Activated CD8-positive, alpha-beta memory T cell treated with anti-CD3 and anti-CD28 coated beads, Interleukin-2, amount 50 U/mL, for 4 hours (primary cell): ENCODE data around the gene DKK2.

Experiments used
- DNase-seq: peaks from one replicate; pipeline ENCODE4 v3.0.0-alpha.2; 2020

The DKK2 gene, protein sequence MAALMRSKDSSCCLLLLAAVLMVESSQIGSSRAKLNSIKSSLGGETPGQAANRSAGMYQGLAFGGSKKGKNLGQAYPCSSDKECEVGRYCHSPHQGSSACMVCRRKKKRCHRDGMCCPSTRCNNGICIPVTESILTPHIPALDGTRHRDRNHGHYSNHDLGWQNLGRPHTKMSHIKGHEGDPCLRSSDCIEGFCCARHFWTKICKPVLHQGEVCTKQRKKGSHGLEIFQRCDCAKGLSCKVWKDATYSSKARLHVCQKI

DNA sequence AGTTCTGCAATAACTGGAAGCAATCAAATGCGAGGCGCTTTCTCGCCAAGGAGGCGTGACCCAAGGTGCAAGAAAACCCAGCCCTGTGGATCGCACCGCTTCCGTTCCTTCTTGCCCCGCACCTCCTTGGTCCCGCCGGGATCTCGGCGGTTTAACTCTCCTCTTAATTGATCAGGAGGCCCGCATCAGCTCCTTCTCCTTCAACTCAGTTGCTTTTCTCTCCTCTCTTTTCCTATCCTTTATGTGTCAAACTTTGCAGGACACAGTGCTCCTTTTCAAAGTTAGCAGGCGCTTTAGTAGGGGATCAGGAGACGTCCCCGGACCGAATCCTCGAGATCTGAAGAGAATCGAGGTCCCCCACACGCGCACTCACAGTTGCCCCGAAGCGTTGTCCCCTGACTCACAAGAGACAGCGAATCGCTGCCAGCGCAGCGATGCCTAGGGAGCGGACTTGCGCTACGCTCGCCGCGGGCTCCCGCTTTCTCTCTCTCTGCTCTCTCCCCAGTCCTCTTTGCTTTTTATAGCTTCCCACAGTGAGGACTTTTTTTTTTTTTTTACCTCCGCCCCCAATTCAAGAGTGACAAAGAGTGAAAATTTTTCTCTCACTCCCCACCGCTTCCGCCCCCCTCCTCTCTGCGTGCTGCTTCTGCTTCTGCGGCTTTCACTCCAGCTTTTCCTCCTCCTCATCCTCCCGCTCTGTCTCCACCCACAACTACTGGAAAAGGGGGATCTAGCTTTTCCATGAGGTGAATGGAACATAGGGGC lies at the start of gene DKK2:
Gene DKK2, minus strand, starts transcription at position 495 of the 765 bp plus-strand sequence. CDS start 722 bp downstream, outside the sequence.
- no peak for DNase-seq

DNA sequence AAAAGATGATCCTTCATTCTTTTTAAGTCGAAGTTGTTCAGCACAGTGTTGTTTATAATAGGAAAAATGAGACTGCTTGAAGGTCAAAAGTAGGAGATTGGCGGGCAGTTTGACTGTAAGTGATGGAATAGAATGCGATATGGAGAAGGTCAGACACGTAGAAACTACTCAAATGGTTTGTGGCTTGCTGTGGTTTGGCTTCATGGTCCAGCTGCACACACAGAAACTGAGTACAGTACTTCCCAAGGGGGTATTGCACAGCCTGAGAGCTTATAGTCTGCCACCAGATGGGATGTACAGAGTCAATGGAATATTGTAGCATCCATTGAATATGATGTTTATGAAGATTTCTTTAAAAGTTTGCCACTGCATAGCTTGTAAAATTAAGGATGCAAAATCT lies 41.1 kb upstream of the DKK2 start:
- no peak for DNase-seq

DNA sequence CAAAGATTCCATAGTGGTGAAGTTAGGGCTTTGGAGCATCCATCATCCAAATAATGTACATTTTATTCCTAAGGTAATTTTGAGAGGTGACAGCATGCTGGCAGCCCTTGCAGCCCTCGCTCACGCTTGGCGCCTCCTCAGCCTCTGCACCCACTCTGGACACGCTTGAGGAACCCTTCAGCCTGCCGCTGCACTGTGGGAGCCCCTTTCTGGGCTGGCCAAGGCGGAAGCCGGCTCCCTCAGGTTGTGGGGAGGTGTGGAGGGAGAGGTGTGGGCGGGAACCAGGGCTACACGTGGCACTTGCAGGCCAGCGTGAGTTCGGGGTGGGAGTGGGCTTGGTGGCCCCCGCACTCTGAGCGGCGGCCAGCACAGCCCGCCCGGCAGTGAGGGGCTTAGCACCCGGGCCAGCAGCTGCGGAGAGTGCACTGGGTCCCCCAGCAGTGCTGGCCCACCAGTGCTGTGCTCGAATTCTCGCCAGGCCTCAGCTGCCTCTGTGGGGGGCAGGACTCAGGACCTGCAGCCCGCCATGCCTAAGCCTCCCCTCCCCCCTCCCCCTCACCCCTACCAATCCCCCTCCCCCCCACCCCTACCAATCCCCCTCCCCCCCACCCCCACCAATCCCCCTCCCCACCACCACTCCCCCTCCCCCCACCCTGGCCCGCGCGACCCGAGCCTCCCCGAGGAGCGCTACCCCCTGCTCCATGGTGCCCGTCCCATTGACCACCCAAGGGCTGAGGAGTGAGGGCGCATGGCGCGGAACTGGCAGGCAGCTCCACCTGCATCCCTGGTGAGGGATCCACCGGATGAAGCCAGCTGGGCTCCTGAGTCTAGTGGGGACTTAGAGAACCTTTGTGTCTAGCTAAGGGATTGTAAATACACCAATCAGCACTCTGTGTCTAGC lies 37.0 kb upstream of the DKK2 start:
- DNase-seq = no peak

DNA sequence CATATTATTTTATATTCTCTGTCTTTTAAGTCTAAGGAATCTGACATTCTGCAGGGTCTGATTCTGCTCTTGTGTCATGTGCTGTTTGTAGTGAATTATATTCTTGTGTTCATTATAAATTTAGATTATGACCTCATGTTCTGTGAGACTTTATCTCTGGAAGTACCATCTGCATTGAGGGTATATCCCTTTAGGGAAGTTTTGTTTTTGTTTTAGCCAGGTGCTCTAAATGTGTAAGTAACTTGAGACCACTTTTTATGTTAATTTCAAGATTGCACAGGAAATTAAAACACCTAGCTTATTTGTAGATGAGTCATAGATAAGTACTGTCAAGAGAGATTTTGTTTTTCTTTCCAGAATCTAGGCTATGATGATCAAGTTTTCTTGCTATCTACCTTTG lies 35.0 kb upstream of the DKK2 start:
- DNase-seq = no peak

DNA sequence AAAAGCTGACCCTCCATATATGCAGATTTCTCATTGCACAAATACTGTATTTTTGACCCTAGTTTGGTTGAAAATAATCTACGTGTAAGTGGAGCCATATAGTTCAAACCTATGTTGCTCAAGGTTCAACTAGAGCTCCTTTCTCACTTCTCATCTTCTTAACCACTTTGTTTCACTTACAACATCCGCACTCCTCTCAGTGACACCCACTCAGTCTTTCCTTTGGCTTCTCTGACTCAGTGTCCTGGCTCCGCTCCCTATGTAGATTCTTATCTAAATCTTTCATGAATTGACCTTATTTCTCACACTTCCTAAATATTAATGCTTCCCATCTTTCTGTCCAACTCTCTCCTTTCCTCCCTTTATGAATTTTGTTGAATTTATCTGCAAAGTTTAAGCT lies 32.9 kb upstream of the DKK2 start:
- DNase-seq = no peak

DNA sequence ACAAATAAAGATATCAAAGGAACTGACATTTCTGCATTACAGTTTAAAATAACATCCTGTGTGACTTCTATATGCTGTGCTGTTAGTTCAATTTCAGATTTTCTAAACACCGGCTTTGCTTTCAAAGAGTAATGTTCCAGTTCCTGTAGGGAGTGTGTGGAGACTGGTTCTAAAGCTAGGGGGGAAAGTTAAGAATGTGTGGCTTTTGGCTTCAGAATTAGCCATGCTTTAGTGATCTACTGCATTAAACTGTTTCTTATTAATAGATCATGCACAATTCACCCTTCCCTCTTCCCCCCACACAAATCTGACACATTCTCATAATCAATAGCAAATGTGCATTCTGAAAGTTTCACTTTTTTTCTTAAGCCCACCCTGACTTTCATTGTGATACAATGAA lies 32.0 kb upstream of the DKK2 start:
- no peak for DNase-seq

DNA sequence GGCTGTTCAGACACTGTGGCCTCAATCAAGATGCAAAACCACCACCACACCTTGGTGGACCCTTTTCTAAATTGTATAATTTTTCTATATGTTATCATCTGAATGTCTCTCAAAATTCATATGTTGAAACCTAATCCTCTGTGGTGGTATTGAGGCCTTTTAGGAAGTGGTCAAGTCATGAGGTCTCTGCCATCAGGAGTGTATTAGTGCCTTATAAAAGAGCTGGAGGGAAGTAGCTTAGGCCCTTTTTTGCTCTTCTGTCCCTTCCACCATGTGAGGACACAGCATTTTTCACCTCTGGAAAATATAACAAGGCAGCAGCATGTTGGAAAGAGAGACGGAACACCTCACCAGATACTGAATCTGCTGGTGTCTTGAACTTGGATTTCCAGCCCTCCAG lies 30.5 kb upstream of the DKK2 start:
- DNase-seq = no peak

DNA sequence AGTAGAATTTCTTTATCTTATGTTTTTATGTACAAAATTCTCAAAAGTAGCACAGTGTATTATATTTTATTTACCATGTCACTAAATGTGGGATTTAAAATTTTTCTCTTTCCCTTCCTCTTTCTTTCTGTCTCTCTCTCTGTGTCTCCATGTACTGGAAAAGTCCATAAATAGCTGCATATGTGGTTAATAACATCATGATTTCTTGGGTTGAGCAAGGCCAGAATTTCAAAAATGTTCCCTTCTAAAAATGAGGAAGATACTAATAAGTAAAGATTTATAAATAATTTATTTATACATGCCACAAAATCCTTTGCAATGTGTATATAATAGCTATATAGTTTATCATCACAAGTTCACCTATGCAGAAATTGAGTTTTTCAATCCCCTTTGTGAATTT lies 29.1 kb upstream of the DKK2 start:
- no peak for DNase-seq

DNA sequence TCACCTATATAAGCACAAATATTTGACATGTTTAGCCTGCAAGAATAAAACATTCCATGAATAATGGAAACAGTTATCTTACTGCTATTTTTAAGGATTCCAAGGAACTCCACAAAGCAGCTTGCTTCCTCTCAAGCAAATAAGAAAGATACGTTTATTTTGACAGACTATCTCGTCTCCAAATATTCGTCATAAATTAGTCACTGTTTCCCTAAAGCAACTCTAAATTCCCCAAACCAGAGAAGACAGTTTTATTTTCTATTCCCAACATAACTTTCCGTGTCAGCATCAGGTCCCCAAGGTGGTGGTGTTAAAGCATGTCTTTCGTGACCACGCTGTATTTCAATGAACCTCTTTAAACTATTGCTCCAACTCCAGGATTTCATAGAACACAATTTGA lies 24.3 kb upstream of the DKK2 start:
- DNase-seq = no peak

DNA sequence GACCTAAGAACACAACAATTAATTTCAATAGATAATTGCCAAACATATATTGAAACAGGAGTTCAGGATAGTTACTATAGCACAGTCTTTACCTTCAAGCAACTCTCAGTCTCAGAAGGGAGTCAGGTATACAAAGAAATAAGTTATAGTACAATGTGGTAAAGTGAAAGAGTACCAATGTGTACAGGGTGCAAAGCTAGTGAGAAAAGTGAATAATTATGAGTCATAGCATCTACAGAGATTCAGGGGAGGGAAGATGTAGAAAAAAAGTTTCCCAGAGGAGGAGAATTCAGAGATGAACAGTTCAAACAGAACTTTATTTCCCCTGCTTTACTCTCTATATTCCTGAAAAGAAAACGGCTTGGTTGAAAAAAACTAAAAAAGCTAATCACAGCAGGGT lies 22.7 kb upstream of the DKK2 start:
- no peak for DNase-seq

DNA sequence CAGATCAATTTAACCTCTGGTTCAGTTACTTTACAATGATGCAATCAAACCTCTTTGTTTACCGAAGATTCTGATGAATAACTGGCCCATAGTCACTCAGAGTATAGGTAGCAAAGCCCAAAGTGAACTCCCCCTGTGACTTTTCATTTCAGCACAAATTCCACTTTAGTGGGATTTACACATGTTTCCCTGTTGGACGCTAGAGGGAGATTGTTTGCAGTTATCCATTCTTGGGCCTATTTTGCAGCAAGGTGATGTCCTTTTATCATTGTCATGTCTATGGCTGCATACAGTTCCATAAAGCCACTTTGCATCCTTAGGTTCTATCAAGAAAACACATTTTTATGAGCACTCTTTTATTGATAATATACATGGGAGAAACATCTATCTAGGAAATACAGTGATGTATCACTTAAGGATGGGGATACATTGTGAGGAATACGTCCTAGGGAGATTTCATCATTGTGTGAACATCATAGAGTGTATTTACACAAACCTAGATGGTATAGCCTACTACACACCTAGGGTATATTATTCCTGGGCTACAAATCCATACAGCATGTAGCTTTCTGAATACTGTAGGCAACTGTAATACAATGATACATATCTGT lies 14.5 kb upstream of the DKK2 start:
- no peak for DNase-seq

DNA sequence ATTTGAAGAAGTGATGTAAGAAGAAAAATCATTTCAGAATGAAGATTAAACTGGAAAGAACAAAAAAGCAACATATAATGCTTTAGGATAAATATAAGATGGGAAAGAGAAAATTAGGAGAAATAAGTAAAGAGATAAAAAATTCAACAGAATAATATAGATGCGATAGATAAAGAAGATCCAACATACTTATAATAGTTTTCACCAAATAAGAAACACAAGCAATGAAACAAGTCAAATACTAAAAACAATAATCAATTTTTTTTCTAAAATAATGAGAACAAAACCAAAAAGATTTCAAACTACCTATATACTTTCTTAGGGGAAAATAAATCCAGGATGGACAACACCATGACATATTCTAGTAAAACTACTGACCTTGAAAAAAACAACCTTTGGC lies 10.1 kb upstream of the DKK2 start:
- DNase-seq = no peak

DNA sequence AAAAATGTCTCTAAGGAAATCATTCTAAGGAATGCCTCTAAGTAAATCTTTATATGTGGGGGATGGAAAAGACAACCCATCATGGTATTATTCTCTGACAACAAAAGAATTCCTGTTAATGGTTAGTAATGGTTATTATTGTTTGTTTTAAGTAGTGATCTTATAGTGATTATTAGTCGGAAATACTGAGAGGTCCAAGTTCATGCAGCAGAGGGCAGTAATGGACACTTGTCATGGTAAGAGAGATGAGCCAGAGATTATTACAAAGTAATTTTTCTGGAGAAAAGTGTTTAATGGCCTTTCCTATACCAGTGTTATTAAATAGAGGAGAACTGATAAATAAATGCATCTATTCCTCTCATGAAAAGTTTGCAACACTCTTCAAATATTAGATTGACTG lies 8.1 kb upstream of the DKK2 start:
- DNase-seq = no peak

DNA sequence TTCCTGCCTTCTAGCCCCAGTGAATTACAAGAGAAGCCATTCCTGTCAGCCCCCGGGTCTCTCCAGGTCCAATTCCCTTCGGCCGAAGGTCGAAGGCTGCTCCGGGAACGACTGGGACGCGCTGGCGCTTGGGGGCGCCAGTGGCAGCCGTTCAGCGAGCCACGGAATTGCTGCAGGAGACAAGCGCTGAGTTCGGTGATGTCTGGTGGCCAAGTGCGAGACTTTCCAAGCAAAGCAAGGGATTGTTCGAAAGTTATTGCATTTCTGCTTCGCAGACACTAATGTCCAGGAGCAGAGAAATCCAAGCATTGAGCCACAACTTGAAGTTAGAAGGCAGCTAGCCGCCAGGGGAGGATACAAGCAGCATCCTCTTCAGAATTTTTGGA lies 1.1 kb upstream of the DKK2 start:
- DNase-seq = no peak

DNA sequence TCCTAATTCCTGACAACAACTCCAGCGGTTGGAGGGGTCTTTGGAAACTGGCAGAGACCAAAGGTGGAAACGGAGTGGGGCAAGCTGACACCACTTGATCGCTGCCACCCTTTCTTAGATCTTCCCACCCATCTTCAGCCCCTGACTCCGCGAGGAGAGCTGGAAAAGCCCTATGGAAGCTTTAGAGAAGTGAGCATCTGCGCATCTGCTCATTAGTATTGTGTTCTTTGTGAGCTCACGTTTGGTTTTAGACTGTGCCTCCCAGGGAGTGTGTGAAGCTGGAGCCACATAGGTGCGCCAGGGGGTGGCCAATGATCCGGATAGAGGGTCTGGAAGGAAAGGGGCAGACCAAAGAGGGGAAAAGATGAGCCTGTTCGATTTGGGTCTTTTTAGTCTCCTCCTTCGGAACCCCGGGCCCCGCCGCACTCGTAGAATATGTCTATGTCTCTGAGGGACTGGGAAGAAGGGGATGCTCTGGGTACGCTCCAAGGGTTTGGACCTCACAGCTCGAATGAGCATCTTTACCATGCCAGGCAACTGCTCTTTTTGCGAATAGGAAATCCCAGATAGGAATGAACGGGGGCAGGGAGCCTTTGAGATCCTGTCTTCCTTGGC lies 578 bp upstream of the DKK2 start:
- no peak for DNase-seq

DNA sequence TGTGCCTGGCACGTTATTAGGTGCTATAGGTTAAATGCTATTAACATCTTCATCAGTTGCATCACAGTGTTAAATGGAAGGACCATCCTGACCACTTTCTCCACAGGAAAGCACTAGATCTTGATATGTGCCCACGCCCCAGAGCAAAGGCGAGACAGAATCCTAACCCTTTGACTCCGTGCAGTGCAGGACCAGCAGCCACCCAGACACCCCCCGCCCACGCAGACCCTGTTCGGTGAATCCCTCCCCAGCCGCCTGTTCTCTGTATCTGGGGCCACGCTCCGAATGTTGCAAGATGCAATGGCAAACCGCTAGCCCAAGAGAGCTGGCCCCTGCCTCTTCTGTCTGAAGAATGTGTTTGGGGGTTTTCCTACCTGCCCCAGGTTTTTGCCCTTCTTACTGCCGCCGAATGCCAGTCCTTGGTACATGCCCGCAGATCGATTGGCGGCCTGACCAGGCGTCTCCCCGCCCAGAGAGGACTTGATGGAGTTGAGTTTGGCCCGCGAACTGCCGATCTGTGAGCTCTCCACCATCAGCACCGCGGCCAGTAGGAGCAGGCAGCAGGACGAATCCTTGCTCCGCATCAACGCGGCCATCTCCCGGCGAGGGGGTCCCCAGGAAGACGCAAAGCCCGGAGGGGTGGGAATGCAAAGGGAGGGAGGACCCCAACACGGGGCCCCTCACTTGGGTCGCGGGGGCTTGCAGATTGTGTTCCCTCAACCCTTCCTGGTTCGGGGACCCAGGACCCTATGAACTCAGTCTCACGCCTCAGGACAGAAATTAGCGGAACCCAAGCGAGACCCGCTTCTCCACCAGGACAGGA lies 906 bp downstream of the DKK2 start:
- DNase-seq = no peak

DNA sequence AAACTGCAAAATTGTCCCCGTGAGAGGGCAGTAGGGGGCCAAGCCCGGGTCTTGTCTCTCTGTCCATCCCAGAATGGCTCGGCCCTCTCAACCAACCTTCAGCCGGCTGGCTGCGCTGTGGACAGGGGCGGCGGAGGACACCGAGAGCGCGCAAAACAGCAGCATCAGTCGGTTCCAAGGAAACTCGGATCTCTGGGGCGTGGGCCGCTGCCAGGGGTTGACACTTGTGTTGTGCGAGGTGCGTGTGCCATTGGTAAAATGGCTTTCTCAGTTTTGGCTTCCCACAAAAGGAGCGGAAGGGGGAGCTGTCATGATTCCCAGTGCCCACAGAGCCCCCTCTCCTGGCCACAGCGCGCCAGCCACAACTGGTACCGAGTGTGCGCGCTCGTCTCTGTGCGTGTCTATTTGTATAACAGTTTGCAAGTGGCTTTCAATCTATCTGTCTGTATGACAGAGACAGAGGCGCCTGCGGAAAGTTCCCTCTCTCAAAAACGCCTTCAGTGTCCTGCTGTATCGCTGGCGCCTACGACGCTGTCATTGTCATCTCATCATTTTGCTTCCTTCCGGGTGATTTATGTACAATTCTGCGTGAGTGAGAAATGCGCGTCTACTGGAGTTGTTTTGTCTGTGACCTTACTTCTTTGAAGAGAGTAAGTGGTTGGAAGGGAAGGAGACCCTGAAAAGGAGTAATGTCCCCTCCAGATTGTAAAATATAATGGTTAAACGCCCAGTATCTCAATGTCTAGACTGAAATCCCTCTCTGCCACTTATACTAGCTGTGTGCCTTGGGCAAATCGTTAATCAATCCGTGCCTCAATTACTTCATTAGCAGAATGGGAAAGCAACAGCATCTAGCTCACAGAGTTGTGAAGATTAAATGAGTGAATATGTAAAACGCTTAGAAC lies 1.8 kb downstream of the DKK2 start:
- DNase-seq = no peak

DNA sequence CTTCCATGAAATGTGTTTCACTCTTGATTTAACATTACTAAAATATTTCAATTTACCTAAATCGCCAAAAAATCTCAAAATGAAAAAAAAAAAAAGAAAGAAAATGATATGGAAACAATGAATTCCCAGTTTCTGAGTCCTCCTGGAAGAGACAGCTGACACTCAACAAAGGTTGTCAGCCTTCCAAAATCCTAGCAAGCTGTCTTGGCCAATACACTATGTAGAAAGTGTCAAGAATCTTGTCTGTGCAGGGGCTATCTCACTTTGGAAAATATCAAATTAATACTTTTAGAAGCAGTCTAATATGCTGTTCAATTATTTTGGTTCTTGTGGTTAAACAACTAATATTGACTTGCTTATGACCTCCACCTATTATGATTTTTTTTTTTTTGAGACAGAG lies 8.7 kb downstream of the DKK2 start:
- no peak for DNase-seq

DNA sequence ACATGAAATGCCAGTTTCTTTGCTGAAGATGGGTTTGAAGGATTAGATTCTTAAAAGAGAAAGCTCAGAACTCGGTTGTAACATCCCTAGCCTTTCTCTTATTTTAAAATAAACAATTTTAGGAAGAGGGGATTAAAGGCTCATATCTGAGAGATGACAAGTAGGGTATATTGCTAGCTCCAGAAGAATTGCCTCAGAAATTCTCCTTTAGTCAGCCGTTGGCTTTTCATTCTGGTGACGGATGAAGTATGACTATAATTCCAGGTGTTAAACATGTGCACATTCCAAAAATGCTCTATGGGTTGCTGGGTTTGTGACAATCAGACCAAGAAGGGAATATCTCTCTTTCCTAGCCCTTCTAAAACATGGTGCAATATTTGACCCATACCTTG lies 17.8 kb downstream of the DKK2 start:
- DNase-seq = no peak

DNA sequence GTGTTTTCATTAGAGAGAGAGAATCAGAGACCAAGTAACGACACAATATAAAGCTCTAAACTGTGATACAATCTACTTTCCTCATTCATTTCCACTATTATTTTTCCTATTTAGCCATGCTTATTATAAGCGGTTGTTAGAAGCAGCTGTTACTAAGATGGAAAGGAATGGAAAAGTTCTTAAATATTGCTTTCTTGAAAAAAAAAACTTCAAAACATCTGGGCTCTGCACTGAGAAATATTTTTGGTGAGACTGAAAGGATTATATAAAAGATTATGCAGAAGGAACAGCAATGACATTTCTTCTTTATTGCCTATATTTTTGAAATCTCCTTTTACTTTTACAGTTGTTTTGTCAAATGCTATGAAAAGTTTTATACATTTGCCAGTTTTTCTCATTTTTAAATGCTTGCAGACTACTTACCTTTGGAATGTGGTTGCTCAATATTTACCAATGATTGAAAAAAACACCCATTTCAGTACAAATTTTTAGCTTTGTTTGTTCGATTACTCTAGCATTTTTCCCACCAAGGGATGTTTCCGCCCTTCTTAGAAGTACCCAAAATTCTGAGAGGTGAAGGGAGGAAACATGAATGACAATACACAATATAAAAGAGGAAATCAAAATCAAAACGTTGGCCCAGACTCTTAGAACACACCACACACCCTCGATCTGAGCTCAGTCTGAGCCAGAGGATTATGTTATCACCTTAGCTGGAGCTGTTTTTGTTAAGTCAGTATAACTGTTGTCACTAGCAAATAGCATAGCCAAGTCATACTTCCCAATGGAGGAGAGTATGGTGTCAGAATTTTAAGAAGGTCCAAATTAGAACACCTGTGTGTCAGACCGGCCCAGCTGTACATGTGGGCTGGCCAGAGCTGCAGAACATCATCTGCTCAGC lies 18.4 kb downstream of the DKK2 start:
- no peak for DNase-seq
